ENCODE measurements around the gene LUZP4.
A peak's percentile ranks its signal among the peaks of the same experiment; 100 is the strongest.

The LUZP4 gene

DNA sequence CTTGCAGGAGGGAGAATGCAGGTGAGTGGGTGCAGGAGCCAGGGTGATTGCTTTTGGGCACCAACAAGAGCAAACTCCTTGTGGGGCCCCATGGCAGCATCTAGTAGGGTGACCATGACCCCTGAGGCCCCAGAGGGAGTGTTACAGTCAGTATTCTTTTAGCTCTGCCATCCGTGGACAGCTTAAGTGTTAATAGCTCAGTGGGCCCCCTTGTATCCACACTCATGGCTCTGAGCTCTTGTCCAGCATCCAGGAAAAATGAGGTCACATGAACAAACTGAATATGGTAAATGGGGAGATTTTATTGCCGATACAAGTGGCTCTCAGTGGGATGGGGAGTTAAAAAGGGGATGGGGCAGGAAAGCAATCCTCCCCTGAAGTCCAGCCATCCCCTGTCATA lies 28.4 kb upstream of the LUZP4 start:
- no peak for DNase-seq (ENCODE audit: low read depth)
- TF ChIP-seq, protein P1, sequence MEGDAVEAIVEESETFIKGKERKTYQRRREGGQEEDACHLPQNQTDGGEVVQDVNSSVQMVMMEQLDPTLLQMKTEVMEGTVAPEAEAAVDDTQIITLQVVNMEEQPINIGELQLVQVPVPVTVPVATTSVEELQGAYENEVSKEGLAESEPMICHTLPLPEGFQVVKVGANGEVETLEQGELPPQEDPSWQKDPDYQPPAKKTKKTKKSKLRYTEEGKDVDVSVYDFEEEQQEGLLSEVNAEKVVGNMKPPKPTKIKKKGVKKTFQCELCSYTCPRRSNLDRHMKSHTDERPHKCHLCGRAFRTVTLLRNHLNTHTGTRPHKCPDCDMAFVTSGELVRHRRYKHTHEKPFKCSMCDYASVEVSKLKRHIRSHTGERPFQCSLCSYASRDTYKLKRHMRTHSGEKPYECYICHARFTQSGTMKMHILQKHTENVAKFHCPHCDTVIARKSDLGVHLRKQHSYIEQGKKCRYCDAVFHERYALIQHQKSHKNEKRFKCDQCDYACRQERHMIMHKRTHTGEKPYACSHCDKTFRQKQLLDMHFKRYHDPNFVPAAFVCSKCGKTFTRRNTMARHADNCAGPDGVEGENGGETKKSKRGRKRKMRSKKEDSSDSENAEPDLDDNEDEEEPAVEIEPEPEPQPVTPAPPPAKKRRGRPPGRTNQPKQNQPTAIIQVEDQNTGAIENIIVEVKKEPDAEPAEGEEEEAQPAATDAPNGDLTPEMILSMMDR (IDR thresholded peaks at IDR 0.05; ENCODE audit: control insufficient read depth, extremely low read depth, insufficient read depth) = no peak
- no peak overlapping the region for H3K4me3 ChIP-seq (ENCODE audit: low read depth, low read length)

DNA sequence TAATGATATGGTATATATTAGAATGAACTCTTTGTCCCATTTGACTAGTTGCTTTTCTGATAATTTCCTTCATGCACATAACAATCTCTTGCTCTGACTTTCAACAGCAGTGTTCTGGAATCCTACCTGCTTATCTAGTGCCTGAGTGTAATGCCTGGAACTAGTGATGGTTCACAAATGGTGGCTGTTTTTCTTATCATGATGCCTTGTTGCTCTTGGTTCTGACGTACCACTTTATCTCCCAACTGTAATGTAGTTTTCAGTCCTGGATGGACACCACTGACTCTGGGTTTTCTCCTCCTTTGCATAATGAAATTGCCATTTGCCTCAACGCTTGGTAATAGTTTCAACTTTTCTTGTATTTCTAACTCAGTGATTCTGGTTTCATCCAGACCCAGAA lies 25.5 kb upstream of the LUZP4 start:
- no peak for DNase-seq (ENCODE audit: low read depth)
- TF ChIP-seq, protein P1 (IDR thresholded peaks at IDR 0.05; ENCODE audit: control insufficient read depth, extremely low read depth, insufficient read depth) = no peak
- no peak overlapping the region for H3K4me3 ChIP-seq (ENCODE audit: low read depth, low read length)

DNA sequence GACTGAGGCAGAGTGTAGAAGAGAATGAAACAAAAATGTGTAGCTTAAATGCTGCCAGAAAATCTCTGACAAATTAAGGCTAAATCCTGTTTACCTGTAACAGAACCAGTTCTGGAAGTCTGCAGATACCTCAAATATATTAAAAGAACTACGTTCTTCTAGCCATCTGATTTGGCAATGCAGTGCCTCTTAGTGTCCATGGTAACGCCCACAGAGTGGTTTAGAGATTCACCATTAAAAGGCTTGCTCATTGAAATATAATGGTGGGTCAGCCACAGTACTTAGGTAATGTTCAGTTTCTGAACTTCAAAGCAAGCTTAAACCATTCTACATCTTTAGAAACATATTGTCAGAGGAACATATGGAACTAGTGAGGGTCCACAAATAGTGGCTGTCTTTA lies 23.2 kb upstream of the LUZP4 start:
- no peak overlapping the region for H3K4me3 ChIP-seq (ENCODE audit: low read depth, low read length)
- TF ChIP-seq, protein P1 (IDR thresholded peaks at IDR 0.05; ENCODE audit: control insufficient read depth, extremely low read depth, insufficient read depth) = no peak
- no peak for DNase-seq (ENCODE audit: low read depth)

DNA sequence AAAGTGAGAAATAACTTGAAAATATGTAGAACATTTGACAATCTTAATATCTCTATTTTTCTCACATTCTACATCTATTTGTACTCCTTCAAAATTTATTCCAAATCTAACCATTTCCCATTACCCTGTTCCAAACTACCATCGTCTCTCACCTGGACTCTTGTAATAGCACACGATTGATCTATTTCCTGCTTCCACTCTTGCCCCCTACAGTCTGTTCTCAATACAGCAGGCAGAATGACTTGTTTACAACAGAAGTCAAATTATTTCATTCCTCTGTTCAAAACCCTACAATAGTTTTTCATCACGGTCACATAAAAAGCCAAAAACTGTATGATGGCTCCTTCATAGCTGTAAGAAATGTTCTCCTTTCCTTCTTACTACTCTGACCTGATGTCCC lies 21.1 kb upstream of the LUZP4 start:
- DNase-seq (ENCODE audit: low read depth) = no peak
- H3K4me3 ChIP-seq (ENCODE audit: low read depth, low read length) = no peak overlapping the region
- TF ChIP-seq, protein P1 (IDR thresholded peaks at IDR 0.05; ENCODE audit: control insufficient read depth, extremely low read depth, insufficient read depth) = 0 out of 2 replicates have a peak, but pooled peaks have one; percentile 15

DNA sequence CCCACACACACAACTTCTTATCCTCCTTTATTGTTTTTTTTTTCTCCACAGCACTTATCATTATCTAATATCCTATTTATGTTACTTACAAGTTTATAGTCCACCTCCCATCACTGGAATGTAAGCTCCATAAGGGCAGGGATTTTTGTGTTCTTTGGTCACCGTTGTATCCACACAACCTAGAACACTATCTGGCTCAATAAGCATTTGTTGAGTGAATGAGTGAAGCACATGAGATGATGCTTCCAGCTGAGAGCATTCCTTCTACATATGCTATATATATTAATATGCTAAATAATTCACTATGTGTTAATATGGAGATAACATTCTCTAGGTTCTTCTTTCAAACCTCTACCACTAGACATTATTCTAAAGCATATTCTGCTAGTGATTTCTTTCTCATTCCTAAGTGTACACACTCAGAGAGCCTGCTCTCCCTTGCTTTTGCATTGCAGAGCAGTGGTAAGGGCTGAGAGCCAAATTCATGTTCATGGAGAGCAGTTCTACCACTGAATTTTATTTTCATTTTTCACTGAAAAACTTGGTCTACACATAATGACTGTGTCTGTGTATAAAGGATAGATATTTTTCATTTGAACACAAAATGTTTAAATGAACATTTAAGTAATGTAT lies 20.3 kb upstream of the LUZP4 start:
- H3K4me3 ChIP-seq (ENCODE audit: low read depth, low read length) = no peak overlapping the region
- DNase-seq (ENCODE audit: low read depth) = no peak
- TF ChIP-seq, protein P1 (IDR thresholded peaks at IDR 0.05; ENCODE audit: control insufficient read depth, extremely low read depth, insufficient read depth) = no peak

DNA sequence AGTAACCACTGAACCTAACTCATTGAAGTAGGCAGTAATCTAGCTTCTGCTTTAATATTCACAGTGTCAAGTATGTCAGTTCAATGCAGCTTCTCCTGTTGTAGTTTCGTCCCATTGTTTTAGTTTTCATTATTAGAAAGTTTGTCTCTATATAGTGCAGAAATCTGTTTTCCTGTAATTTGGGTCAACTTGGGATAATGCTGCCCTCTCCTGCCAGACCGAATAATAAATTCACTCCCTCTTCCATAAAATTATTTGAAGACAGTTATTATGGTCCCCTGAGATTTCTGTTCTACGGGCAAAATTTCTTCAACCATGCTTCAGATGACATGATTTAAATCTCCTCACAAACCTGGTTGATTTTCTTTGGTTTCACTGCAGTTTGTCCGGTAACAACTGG lies 4.6 kb upstream of the LUZP4 start:
- DNase-seq (ENCODE audit: low read depth) = no peak
- H3K4me3 ChIP-seq (ENCODE audit: low read depth, low read length) = no peak overlapping the region
- TF ChIP-seq, protein P1 (IDR thresholded peaks at IDR 0.05; ENCODE audit: control insufficient read depth, extremely low read depth, insufficient read depth) = peak; percentile 18; the same call in 1 of the 2 replicates

DNA sequence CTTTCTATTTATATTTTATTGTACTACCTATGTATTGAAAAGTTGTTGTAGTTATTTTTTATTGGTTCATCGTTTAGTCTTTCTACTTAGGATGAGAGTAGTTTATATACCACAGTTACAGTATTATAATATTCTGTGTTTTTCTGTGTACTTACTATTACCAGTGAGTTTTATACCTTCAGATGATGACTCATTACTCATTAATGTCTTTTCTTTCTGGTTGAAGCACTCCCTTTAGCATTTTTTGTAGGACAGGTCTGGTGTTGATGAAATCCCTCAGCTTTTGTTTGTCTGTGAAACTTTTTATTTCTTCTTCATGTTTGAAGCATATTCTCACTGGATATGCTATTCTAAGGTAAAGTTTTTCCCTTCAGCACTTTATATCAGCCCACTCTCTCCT lies 7.7 kb downstream of the LUZP4 start:
- H3K4me3 ChIP-seq (ENCODE audit: low read depth, low read length) = no peak overlapping the region
- no peak for DNase-seq (ENCODE audit: low read depth)
- TF ChIP-seq, protein P1 (IDR thresholded peaks at IDR 0.05; ENCODE audit: control insufficient read depth, extremely low read depth, insufficient read depth) = no peak
